ENCODE data around the gene KRT76. TPM values are rescaled to one million over a fixed set of nuclear protein-coding genes. Genes with fewer than 3 reads are reported as not detected.

KRT76 gene
- not detected for polyA plus RNA-seq (ENCODE audit: insufficient read length in 4 of 4)

- DNase-seq (ENCODE audit: low read depth in 4 of 4, low spot score in 2 of 4) = no peak
These were observed at the start of gene KRT76 for GRCh38 chr12:52776913-52777395. KRT76 (minus strand) TSS chr12:52777345; CDS start chr12:52777291, 54 bp downstream.

DNA sequence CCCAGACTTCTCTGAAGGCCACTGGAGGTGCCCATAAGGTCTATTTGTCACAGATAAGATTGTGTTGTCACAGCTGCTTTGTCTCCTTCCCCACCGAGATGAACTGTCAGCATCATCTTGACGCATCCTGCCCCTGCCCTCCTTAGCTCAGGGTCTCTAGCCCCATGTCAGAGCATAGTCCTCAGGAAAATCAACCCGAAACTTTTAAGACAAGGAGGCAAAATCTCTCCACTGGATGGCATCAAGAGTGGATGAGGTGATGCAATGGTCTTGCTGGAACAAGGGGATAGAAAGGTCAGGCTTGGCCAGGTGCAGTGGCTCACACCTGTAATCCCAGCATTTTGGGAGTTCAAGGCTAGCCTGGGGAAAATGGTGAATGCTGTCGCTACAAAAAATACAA lies 48.8 kb upstream of the KRT76 start:
- no peak for DNase-seq (ENCODE audit: low read depth in 4 of 4, low spot score in 2 of 4)

DNA sequence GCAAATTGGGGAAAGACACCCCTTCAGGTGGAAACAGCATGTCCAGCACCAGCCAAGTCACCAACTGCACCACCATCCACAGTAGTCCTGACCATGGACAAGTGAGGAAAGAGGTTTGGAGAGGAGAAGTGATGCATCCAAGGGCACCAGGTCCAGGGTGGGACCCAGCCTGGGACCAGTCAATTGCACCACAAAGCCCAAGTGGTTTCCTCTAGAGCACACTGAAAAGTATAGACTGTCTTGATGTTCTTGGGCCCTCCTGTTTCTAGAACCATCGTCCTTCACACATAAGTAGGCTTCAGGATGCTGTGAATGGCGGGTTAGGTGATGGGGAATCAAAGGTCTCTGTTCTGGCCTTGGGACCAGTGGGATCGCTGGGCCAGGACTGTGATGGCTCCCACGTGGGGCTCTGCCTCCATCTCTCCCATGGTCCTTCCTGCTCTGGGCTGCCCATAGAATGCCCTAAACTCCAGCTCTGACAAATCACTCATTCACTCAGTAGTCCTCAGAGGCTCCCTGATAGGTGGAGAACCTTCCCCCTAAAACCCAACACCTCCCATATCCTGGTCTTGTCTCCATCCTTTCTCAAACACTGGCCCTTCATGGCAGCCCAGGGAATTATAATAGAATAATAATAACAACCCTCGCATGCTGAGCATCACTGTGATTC lies 47.7 kb upstream of the KRT76 start:
- DNase-seq (ENCODE audit: low read depth in 4 of 4, low spot score in 2 of 4) = no peak

DNA sequence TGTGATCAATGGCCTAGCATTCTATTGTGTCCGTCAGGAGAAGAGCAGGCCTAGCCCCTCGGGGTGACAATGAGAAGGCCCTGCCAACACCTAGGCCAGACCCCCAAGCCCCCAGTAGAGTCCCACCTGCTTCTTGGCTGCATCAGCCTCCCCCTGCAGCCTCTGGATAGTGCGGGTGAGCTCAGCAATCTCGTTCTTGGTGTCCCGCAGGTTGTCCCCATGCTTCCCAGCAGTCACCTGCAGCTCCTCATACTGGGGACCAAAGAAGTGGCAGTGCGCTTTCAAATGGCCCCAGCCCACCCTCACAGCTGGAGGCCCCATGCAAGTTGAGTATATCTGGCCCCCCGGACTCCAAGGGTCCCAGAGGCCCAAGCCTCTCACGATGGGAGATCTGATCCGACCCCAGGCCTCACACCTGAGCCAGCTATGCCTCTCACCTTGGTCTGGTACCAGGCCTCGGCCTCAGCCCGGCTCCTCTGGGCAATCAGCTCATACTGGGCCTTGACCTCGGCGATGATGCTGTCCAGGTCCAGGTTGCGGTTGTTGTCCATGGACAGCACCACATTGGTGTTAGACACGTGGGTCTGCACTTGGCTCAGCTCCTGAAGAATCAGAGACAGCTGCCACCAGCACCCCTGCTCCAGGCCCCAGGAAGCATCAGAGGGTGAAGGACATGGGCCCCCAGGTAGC lies 46.8 kb upstream of the KRT76 start:
- DNase-seq (ENCODE audit: low read depth in 4 of 4, low spot score in 2 of 4) = no peak

GRCh38 chr12:52822771-52823510 lies 45.8 kb upstream of the KRT76 start:
- no peak for DNase-seq (ENCODE audit: low read depth in 4 of 4, low spot score in 2 of 4)

DNA sequence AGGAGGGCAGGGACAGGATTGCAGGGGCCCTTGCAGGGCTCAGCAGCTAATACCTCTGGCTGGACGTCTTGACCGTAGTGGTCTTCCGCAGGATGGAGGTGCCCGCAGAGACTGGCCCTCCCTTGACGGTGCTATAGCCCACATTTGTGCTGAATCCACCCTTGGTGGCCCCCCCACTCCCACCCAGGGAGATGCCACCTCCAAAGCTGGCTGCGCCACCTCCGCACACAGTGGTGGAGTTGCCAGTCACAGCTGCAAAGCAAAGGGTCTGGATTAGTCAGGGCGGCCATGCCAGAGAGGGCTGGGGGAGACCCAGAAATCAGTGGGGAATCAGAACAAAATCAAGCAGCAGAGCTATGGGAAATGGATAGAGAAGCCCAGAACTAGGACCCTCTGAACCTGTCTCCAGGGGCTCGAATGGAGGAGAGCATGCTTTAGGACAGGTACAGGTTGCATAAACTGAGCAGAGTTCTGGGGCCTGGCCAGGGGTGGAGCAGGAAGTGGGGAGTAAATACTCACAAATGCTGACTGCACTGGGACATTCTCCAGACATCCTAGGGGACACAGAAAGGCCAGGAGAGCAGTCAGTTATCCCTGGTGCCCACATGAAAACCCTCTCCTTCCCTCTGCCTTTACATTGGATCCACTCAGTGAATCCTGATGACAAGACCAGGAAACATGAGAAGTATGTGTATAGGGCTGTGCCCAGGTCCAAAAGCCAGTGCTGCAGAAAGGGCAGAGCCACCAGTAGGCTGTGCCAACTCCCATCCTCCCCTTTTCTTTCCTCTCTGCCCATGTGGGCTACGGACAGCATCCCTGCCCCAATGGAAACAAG lies 44.9 kb upstream of the KRT76 start:
- DNase-seq (ENCODE audit: low read depth in 4 of 4, low spot score in 2 of 4) = no peak

DNA sequence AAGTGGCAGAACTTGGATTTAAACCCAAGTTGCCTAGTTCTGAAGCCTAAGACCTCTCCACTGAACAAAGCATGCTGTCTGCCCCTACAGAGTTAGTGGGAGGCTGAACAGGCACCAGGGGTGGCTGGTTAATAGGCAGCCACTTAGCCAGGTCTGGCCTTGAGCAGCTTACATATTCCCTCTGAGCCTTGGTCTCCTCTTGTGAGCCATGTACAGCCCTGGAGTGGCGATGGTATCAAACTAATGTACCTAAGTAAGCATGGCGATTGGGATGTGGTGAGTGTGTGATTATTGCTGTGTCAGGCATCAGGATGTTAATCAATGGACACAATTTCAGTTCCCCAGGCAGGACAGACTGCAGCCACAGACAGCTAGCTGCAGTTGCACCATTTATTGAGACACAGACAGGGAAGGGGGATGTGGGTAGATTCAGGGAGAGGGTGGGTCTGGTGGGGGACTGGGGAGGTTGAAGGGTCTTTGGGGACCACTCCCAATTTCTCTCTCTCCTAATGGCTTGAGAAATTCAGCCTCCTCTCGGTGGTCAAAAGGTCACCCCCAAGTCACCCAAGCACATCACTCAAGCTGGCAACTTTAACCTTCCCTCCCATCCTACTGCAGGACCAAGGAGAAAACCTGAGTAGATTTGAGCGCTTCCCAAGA lies 44.1 kb upstream of the KRT76 start:
- no peak for DNase-seq (ENCODE audit: low read depth in 4 of 4, low spot score in 2 of 4)

DNA sequence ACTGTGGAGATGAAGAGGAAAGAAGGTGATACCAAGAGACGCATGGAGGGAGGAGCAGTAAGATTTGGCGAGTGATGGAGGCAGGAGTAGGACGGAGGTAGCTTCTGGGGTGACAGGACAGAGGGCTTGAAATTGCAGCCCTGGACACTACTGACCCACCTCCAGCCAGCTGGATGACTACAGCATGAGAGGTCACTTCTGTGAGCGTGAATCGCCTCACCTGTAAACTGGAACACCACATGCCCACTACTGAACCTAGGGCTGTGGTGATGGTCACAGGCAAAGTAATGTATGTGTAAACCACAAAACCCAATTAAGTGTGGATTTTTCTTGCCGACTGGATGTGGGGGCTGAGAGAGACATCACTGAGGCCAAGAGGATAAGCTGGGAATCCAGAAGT lies 43.4 kb upstream of the KRT76 start:
- DNase-seq (ENCODE audit: low read depth in 4 of 4, low spot score in 2 of 4) = no peak

- no peak for DNase-seq (ENCODE audit: low read depth in 4 of 4, low spot score in 2 of 4)
These were observed 42.8 kb upstream of the KRT76 start for GRCh38 chr12:52819731-52820510.

GRCh38 chr12:52818887-52819420 lies 41.8 kb upstream of the KRT76 start:
- DNase-seq (ENCODE audit: low read depth in 4 of 4, low spot score in 2 of 4) = no peak

DNA sequence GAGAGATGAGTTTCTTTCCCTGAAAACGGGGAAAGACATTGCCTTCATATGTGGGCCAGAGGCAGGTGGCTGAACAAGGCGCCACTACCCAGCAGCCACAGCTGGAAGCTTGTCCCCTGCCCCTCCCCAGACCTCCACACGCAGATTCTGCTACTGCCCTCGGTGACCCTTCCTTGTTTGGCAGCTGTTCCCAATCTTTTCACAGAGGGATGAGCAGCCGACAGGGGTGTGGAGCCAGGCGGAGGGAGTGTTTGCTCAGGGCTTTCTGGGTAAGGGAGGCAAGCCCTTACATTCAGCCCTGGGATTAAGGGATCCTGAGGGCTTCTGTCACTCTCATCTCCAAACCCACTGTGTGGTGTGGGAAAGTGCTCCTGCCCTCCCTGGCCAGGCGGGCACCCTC lies 41.2 kb upstream of the KRT76 start:
- DNase-seq (ENCODE audit: low read depth in 4 of 4, low spot score in 2 of 4) = peak in 1 of 4 donors; percentile 15

DNA sequence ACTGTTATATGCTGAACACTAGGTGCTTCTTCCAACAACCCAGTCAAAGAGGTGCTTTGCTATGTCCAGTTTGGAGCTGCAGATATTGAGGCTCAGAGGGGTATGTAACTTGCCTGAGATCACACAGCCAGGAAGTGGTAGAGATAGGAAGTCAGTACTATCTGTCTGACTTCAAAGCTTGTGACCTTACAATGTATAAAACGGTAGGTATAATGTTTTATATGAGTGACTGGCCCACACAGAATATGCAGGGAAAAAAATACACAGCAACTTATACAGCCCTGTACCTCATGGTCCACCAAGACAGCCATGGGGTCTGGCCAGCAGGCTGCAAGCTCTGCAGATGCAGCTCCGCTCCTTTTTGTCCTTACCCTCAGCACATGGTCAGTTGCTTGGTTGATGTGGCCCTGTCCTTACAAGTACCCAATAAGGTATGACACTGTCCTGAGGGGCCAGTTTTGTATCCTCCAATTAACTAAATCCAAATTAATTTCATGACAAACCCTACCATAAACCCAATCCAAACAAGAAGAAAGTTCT lies 40.6 kb upstream of the KRT76 start:
- DNase-seq (ENCODE audit: low read depth in 4 of 4, low spot score in 2 of 4) = no peak

- no peak for DNase-seq (ENCODE audit: low read depth in 4 of 4, low spot score in 2 of 4)
These were observed 40.0 kb upstream of the KRT76 start for GRCh38 chr12:52817003-52817698.

- DNase-seq (ENCODE audit: low read depth in 4 of 4, low spot score in 2 of 4) = no peak
These were observed 38.8 kb upstream of the KRT76 start for GRCh38 chr12:52815676-52816588.

DNA sequence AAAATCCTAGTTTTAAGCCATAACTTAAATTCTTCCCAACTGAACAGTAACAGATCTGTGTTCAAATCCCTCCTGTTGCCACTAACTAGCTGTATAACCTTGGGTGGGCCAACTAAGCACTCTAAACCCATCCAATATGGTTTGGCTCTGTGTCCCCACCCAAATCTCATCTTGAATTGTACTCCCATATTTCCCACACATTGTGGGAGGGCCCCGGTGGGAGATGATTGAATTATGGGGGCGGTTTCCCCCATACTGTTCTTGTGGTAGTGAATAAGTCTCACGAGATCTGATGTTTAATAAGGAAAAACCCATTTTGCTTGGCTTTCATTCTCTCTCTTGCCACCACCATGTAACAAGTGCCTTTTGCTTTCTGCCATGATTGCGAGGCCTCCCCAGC lies 38.0 kb upstream of the KRT76 start:
- DNase-seq (ENCODE audit: low read depth in 4 of 4, low spot score in 2 of 4) = no peak

DNA sequence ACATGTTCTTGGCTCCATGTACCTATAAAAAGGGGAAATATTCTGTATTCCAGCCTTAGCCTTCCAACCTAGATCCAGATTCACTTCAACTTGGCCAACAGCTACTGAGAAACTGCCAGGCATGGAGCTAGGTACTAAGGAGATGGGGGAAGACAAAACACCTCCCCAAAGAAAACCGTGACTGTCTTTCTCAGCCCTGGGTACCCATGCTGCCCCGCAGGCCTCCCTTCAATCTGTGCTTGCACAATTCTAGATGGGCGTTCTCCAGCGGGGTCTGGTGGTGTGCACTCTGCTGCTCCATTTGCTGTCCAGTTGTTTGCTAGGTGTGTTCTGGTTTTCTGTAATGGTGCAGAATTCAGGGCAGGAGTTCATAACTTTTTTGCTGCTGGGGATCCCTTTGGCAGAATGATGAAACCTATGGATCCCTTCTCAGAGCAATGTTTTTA lies 37.6 kb upstream of the KRT76 start:
- no peak for DNase-seq (ENCODE audit: low read depth in 4 of 4, low spot score in 2 of 4)
